Non-pigmented ciliary epithelial cell (primary cell): Measurements from ENCODE around the gene C1RL.

Experiments
- DNase-seq: peaks from one replicate; pipeline ENCODE4 v3.0.0-alpha.2; 2010; ENCODE audit warnings: low read depth

The C1RL gene

DNA sequence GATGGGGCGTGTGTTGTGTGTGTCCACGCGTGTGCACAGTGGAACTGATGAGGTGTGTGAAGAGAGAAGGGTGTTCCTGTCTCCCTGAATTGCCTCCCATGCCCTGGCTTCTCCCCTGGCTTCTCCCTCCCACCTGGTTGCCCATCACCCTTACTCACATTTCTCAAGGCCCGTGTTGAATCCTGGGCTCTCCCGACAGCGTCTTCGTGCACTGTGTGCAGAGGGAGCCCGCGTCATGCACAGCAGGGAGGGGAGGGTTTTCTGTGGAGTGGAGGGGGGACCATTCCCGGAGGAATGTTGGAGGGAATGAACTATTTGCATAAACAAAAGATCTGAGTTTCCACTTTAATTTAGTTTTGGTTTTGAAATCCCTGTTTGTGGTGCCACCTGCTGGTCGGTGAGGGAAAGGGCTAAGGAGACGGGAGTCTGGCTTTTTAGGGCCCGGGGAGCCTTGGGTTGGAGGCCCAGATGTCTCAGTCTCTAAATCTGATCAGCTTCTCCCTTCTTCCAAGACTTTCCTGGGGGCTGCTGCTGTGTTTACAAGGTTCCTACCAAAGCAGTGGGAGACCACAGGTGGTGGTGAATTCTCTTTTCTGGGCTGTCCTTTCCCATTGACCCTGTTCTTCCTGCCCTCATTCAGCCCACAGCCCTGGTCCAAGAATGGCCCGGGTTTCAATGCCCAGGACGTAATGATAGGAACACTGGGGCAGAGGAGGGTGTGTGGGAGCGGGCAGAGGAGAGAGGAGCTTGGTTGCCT, 16.6 kb downstream of the C1RL start, which contains the start of gene C1R:
TSS of gene C1R (minus strand) at position 217 of the 757 bp plus-strand sequence. CDS start at position 160, 57 bp downstream.
- DNase-seq = no peak

DNA sequence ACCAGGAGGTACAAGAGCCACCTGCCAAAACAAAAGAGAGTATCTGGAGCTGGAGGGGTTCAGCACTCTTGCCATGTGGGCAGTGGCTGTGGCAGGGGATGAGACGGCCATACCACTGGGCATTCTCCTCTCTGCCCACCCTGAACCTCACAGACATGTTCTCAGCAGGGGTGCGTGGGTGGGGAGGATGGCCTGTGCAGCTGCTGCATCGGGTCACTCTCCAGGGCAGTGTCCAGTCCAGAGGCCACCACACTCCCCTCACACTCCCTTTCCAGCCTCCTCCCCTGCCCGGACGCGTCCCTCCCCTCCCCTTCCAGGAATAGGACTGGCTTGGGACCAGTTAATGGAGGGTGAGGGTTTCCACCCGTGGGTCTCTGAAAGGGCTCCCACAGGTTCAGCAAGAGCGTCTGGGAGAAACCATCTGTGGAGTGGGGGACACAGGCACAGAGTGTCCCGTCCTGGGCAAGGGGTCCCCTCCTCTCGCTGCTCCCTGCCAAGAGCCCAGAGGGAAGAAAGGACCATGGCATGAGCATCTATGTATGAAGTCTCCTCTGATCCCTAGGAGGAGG, 17.3 kb downstream of the C1RL start:
- DNase-seq = no peak

DNA sequence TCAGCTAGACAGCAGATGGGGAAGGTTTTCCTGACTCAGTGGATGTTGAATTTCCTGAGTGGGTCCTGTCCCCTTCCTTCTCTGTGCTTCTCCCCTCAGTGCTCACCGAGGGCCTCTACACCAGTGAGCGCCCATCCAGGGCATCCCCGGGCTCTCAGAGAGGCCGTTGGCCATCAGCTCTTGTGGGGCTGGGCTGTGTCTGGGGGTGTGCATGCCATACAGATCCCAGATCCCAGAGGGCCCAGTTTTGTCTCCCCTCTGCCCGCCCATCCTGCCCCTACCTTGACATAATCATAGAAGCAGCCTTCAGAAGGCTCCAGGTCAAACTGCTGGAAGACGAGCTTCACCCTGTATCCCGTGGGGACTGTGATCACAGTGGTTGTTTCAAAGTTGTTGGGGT, 17.8 kb downstream of the C1RL start:
- no peak for DNase-seq

DNA sequence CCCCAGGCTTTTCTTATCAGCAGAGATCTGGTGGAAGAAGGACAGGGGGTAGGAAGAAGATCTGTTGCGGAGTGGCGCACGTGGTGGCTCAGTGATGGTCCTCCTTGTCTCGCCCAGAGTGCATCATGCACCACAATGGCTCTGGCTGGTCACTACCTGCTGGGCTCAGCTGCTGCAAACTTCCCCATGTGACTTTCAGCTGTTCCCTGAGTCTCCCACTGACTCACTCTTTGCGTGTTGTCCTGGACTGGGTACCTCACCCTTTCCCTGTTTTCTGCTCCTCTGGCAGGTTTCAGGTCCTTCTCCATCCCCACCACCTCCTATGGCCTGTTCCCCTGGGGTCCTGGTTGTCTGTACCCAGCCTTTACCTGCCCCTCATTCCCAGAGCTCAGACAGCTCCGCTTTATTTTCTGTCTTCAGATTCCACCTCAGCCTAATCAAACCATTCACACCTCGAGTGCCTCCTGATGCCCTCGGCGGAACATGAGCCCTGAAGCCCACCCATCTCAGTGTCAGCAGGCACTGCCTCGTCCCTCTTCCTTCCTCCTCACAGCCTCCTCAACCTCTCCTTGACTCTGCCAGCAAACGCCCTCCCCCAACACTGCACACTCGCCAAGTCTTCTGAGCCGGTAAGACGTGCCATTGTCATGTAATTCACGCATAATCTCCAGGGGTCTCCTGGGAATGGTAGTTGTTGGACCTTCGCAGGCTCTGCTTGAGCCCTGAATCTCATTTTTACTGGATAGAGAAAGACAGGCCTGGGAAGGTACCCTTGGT, 18.6 kb downstream of the C1RL start:
- no peak for DNase-seq

DNA sequence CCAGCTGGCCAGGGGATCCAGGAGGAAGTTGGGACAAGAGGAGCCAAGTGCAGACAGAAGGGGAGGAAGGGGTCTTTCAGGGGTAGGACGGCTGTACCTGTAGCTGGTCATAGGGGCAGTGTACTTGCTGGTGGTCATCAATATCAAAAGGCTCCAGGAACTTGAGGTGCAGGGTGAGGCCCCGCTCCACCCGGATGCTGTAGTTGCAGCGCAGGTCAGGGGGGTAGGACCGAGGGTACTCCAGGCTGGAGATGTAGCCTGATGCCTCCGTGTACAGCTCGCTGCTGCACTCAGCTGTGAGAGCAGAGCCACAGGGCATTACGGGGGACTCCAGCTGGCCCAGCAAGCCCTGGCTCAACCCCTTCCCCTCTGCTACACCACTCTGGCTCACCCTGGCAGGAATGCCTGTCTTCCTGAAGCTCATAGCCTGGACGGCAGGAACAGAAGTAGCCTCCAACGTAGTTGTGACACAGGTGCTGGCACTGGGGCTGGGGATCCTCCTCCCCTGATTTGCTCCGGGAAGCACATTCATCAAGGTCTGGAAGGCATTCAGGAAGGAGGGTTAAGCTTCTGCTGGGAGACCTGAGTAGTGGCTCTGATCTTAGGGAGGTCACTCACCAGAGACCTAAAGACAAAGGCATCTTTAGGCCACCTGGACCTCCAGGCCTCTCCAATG, 19.7 kb downstream of the C1RL start:
- no peak for DNase-seq

DNA sequence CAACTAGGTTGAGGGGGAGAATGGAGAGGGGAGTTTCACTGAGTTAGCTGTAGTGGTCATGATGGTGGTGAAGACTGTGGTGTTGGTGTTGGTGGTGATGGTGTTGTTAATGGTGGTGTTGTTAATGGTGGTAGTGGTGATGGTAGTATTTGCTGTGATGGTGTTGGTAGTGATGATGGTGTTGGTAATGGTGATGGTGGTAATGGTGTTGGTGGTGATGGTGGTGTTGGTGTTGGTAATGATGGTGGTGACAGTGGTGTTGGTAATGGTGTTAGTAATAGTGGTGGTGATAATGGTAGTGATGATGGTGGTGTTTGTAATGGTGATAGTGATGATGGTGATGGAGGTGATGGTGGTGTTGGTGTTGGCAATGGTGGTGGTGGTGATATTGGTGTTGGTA, 25.9 kb downstream of the C1RL start:
- DNase-seq = no peak

DNA sequence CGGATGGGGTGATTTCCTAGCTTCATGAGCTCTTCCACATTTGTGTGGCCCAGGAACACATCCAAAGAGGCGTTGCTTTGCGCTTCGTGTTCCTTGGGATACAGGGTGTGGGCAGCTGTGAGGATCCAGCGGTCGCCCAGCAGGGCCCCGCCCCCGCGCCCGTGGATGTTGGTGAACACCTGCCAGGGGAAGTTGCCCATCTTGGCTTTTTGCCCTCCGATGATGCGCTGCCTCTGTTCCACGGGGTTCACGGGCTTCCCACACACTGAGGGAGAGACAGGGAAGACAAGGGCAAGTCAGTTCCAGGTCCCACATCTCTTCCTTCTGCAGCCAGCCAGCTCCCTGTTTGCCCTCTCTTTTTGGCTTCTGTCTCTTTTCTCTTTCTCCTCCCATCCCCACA, 28.0 kb downstream of the C1RL start:
- DNase-seq = no peak

DNA sequence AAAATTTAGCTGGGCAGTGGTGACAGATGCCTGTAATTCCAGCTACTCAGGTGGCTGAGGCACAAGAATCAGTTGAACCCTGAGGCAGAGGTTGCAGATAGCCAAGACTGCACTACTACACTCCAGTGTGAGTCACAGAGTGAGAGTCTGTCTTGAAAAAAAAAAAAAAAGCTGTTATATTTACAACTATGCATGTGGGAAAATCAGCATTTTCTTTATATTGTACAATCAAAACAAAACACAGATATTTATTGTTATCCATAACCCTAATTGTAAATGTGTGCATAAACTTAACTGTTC, 29.2 kb downstream of the C1RL start:
- DNase-seq = peak; percentile 49

DNA sequence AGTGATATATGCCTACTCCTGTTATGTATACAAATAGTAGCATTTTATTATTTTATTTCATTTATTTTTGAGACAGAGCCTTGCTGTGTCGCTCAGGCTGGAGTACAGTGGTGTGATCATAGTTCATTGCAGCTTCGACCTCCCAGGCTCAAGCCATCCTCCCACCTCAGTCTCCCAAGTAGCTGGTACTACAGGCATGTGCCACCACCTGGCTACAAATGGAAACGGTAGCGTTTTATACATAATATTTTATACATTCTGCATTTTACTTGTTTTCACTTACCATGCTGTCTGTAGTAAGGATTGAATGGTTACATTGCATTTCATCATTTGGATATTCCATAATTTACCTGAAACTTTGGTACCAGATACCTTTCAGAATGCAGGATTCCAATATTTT, 30.9 kb downstream of the C1RL start:
- no peak for DNase-seq

DNA sequence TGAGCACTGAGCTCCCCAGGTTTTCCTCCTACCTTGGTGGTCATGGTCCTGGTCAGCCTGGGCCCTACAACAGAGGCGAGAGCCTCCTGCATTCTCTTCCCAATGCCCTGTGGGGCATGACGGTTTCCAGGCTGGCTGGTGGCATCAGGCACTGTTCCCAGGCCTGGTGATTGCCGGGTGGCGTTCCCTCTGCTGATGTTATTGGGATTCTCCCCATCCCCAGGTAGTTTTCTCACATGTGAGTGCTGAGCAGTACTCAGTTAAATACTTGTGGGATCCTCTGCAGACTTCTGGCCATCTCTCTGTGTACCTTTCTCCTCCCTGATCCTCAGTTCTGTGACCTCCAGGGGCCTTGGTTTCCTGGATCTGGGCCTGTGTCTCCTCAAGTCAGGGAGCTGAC, 32.5 kb downstream of the C1RL start:
- DNase-seq = no peak

DNA sequence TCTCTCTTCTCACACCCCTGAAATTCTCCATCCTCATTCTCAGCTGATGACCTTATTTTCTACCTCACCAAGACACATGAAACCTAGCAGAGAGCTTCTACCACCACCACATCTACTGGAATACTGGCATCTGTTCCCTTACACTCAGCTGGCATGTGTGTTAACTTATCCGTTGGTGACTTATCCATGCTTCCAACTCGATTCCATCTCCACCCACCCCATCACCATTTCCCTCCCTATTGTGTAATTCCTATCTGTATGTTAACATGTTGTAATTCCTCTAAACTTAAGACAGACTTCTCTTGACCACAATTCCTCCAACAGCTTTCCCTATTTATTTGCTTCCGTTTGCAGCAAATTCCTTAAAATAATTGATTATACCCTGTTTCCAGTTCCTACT, 33.1 kb downstream of the C1RL start:
- peak; percentile 6 for DNase-seq

DNA sequence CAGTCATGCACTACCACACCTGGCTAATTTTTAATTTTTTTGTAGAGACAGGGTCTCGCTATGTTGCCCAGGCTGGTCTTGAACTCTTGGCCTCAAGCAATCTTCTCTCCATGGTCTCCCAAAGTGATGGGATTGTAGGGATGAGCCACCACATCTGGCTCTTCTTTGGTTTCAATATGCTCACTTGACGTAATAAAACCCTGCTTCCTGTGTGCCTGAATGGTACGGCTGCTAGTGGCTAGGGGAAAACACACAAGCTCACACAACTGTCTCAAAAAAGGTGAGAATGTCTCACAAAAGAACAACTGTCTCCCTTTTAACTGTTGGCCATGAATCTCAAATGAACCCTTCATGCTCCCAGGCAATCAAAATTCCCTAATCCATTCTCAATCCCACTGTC, 33.5 kb downstream of the C1RL start:
- no peak for DNase-seq

DNA sequence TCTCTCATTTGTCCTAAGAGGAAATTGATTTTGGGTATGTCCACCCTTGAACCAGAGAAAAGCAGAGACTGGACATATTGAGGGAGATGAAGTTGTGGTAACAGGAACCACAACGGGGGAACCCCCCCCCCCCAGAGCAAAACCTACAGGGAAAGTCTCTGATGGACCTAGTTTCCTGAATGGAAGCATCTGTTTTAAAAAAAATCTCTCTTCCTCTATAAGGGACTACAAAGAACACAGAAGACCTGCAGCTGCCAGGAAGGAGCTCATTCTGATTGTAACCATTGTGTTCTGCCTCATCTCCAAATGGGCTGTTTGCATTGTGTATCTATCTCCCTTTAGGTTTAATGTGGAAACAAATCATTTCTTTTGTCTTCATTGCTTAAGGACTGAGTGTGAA, 35.1 kb downstream of the C1RL start:
- no peak for DNase-seq

DNA sequence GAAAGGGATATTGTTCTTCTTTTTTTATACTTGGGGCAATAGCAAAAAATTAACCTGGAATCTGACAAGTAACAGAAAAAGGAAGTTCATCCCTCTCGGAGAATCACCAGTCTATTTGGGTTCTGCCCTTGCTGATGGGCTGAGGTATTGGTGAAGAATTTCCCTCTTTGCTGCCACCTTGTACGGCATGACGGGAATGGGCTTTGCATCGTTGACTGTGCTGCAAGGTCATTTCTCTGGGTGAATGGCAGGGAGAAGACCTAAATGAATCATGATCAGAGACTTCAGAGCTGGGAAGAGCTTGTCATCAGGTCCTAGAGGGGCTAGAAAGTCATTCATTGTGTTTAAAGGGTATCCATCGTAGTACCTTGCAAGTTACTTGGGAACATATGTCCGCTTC, 36.5 kb downstream of the C1RL start:
- no peak for DNase-seq

DNA sequence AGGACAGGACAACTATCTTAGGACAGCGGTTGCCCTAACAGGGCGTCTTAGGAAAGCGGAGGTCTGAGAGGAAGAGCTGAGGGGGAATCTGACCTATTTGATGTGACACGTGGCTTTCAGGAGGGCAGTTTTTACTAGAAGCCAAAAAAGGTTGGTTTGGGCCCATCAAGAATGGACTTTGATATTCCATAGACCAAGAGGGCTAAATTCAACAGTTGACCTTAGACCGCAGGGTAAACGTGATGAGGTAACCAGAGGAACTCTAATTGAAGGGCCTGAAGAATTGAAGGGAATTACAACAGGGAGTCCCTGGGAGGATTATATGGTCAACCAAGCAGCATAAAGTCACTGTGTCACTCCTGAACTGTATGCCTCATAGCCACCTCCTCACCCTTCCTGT, 37.0 kb downstream of the C1RL start:
- no peak for DNase-seq

DNA sequence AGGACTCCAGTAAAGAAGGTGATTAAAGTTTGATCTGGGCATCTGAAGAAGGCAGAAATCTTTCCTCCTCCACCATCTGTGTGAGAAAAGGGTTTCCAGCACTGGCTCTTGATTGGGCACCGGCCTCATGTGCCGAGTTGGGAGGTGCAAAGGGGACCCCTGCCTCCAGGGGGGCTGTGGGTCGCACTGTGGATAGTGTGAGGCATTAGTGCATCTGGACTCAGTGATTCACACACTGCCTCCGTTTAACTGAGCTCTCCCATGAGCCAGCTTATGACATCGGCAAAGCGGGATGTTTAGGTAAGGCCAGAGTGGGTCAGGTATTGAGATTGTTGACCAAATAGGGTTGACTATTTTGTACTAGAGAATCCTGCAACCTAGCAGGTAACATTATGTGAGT, 39.6 kb downstream of the C1RL start:
- DNase-seq = no peak

DNA sequence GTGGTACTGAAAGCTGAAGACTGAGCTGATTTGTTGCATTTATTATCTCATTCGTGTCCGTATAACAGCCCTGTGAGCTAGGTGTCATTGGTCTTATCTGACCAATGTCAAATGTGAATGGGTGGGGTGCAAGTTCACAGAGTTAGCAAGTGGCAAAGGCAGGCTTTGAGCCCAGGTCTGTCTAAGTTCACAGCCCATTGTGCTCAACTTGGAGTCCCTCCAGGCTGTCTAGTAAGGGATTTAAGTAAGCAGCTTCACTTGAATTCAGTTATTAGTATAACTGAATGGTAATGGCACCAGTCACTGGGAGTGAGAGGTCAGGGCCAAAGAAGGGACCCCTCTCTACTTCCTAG, 40.0 kb downstream of the C1RL start:
- DNase-seq = no peak

DNA sequence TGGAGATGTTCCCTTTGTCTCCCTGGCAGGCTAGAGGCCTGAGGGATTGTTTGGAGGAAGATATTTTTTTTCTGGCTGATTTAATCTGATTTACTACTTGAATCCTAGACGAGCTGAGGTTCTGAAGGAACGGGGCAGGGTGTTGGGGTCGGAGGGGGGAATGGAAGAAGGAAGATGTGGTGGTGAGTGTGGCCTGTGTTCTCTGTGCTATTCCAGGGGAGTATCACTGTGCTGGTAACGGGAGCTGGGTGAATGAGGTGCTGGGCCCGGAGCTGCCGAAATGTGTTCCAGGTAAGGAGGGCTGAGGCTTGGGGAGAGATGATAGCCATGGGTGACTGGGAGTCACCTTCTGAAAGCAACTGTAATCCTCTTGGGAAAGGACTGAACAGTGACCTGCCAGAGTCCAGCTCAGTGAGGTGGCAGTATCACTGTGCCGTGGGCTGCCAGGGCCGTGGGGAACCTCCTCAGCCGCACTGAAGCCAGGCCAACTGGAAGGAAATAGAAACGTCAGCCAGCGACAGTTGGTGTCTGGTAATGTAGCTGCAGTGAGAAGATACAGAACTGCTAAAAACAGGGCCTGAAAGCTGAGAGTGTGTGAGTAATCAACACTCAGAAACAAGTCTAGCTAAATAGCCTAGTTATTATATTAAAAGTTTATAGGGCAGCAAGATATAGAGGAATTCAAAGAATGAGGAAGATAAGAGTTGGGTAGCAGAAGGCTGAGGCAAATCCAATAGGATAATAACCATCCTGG, 40.6 kb downstream of the C1RL start:
- peak; percentile 24 for DNase-seq

DNA sequence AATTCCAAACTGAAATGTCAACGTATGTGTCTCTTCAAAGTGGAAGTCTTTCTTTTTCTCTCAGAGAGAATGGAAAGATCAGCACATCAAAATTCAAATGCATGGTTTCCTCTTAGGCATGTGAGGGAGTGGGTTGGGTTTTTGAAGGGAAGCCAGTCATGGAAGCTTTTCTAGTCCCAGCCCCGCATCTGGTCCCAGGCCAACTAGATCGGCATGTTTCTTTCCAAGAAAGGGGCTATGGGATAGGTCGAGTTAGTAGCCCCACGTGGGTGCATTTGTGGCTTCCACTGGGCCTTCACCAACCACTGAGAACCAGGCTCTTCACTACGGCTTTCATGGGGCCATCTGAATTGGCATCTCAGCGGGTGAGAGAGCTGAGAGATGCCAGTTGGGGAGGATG, 41.9 kb downstream of the C1RL start:
- no peak for DNase-seq

DNA sequence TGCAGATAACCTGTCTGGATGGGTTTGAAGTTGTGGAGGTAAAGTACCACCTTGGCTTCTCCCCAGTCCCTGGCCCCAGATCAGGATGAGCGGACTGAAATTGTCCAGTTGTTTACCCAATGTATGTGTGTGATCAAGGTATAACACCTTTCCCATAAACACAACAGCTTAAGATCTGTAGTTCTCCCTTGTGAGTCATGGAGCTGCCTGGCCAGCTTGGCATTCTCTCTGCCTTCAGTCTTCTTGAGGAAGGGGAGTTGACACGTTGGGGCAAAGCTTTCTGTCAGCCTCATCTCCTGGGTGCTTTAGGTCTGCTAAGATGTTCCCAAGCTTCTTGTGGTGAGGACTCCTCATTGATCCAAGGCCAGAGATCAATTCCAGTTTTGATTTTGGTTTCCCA, 42.4 kb downstream of the C1RL start:
- no peak for DNase-seq

DNA sequence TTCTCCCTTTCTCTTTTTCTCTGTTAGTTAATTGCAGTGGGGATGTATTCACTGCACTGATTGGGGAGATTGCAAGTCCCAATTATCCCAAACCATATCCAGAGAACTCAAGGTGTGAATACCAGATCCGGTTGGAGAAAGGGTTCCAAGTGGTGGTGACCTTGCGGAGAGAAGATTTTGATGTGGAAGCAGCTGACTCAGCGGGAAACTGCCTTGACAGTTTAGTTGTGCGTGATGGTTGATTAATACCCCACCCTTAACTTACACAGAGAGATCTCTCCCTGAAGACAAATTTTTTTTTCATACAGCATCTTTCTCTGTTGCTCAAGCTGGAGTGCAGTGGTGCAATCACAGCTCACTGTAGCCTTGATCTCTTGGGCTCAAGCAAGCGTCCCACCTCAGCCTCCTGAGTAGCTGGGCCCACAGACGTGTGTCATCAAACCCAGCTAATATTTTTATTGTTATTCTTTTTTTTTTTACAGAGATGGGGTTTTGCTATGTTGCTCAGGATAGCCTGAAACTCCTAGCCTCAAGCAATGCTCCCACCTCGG, 43.9 kb downstream of the C1RL start:
- DNase-seq = no peak

DNA sequence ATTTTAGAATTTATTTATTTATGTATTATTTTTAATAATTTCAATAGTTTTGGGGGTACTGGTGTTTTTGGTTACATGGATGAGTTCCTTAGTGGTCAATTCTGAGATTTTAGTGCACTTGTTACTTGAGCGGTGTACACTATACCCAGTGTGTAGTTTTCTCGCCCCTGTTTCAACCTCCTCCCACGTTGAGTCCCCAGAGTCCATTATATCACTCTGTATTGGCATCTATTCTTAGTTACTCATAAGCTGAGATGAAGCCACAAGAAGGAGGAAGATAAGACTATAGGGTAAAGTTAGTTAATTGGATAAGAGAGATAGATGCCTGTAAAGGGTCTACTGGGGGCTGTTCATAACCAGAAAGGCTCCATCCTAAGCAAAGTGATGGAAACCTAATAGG, 44.5 kb downstream of the C1RL start:
- DNase-seq = no peak
